ENCODE data around the gene EIF5A. TPM values are rescaled to one million over a fixed set of nuclear protein-coding genes. Genes with fewer than 3 reads are reported as not detected.

The EIF5A gene

Small RNA genes lying within 50 kb of the gene (small RNA-seq; reads per million reads assigned to genes)
- gene AC026954.2 (ENCODE audit: insufficient read depth) (not detected), gene RF00019 (ENCODE audit: insufficient read depth) (not detected)

All from mesendoderm (in vitro differentiated cells).